Measurements from ENCODE around the gene USP15. TPM values are rescaled to one million over a fixed set of nuclear protein-coding genes. Genes with fewer than 3 reads are reported as not detected.
"Not testable (repeated sequence)": the region's sequence is repeated elsewhere in the genome, so short reads cannot be mapped to it uniquely, and the experiment has no call there.

The USP15 gene
- total RNA-seq, 2 experiments from 2014 or later, result 118 to 137 TPM

DNA sequence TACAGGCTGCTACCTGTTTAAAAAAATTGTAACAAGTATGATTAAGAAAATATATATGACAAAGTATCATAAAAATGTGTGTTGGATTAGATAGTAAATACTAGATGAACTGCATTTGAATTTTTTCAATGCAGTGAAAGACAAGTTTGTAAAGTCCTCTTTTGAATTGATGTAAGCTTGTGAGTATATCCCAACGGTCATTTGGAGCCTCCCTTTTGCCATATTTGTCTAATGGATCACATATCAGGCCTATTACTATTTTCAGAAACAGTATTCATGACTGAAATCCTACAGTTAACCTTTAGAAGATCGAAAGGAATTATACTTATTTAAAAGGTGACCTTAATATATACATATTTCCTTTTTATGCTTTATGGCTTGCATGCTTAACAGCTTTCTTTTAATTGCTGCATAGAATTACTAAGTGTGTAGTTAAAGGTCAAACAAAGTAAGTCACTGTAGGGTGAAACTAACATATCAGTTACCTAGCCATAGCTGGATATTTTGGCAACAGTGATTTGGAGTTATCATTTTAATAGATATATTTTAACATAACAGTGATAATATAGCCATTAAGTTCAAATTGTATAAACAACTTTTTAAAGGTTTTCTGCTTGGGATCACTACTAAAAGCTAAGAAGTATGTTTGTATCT, 53.6 kb downstream of the USP15 start:
- DNase-seq, result no peak

GRCh38 chr12:62317017-62317416, 56.8 kb downstream of the USP15 start:
- H3K27ac Mint-ChIP-seq, result no peak overlapping the region
- peaks cover 41% of the 10 kb centered on the region for H3K36me3 Mint-ChIP-seq
- H3K4me1 Mint-ChIP-seq, result peaks cover 23% of the 10 kb centered on the region
- H3K4me3 Mint-ChIP-seq, result no peak overlapping the region
- no peak for DNase-seq
- H3K27me3 Mint-ChIP-seq, result no peaks in the 10 kb centered on the region
- H3K9me3 Mint-ChIP-seq, result peaks cover 9% of the 10 kb centered on the region

More for the DNA sequence above, 53.6 kb downstream of the USP15 start:
- H3K4me1 Mint-ChIP-seq, result peaks cover 42% of the 10 kb centered on the region
- no peaks in the 10 kb centered on the region for H3K27me3 Mint-ChIP-seq
- no peak overlapping the region for H3K4me3 Mint-ChIP-seq
- peaks cover 10% of the 10 kb centered on the region for H3K9me3 Mint-ChIP-seq
- no peak overlapping the region for H3K27ac Mint-ChIP-seq
- peaks cover 47% of the 10 kb centered on the region for H3K36me3 Mint-ChIP-seq

- Mint-ChIP-seq H3K4me1 (peaks cover 22% of the 10 kb centered on the region), H3K27me3 (no peaks in the 10 kb centered on the region), H3K27ac (peak overlapping the region; percentile 2), H3K36me3 (peaks cover 52% of the 10 kb centered on the region), H3K4me3 (no peak overlapping the region), H3K9me3 (peaks cover 9% of the 10 kb centered on the region)
- no peak for DNase-seq
Measured at GRCh38 chr12:62319058-62319457, 58.9 kb downstream of the USP15 start.

- DNase-seq, result no peak
- peaks cover 50% of the 10 kb centered on the region for H3K36me3 Mint-ChIP-seq
- H3K4me1 Mint-ChIP-seq, result peaks cover 20% of the 10 kb centered on the region
- H3K9me3 Mint-ChIP-seq, result peaks cover 9% of the 10 kb centered on the region
- no peak overlapping the region for H3K4me3 Mint-ChIP-seq
- no peaks in the 10 kb centered on the region for H3K27me3 Mint-ChIP-seq
- H3K27ac Mint-ChIP-seq, result no peak overlapping the region
Measured at GRCh38 chr12:62320054-62320453, 59.9 kb downstream of the USP15 start.

- Mint-ChIP-seq H3K9me3 (peaks cover 5% of the 10 kb centered on the region), H3K36me3 (peaks cover 35% of the 10 kb centered on the region), H3K27me3 (no peaks in the 10 kb centered on the region), H3K4me1 (peaks cover 16% of the 10 kb centered on the region), H3K4me3 (no peak overlapping the region), H3K27ac (no peak overlapping the region)
- no peak for DNase-seq
Measured at GRCh38 chr12:62323386-62323785, 63.2 kb downstream of the USP15 start.

- H3K27me3 Mint-ChIP-seq, result no peaks in the 10 kb centered on the region
- no peak for DNase-seq
- H3K4me1 Mint-ChIP-seq, result peaks cover 5% of the 10 kb centered on the region
- no peak overlapping the region for H3K4me3 Mint-ChIP-seq
- H3K9me3 Mint-ChIP-seq, result no peaks in the 10 kb centered on the region
- H3K27ac Mint-ChIP-seq, result no peak overlapping the region
- H3K36me3 Mint-ChIP-seq, result peaks cover 21% of the 10 kb centered on the region
Measured at GRCh38 chr12:62328296-62328921, 68.2 kb downstream of the USP15 start.

DNA sequence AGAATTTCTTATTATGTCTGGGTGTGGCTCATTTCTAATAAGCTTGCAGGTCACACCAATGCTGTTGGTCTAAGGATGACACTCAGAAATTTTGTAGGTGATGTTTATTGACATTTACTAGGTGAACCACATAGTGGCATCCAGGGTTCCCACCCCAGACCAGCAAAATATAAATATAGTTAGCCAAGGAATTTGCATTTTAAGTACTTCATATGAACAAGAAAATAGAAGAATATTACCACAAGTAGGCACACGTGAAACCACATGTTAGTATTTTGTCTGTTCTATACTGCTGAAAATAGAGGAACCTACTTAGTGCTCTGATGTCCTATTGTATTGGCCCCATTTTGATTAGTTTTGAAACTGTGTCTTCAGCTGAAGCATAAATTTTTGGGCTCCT, 71.1 kb downstream of the USP15 start:
- peaks cover 45% of the 10 kb centered on the region for H3K36me3 Mint-ChIP-seq
- H3K9me3 Mint-ChIP-seq, result peaks cover 3% of the 10 kb centered on the region
- no peak overlapping the region for H3K4me3 Mint-ChIP-seq
- H3K27me3 Mint-ChIP-seq, result no peaks in the 10 kb centered on the region
- DNase-seq, result no peak
- H3K4me1 Mint-ChIP-seq, result peaks cover 7% of the 10 kb centered on the region
- H3K27ac Mint-ChIP-seq, result no peak overlapping the region

DNA sequence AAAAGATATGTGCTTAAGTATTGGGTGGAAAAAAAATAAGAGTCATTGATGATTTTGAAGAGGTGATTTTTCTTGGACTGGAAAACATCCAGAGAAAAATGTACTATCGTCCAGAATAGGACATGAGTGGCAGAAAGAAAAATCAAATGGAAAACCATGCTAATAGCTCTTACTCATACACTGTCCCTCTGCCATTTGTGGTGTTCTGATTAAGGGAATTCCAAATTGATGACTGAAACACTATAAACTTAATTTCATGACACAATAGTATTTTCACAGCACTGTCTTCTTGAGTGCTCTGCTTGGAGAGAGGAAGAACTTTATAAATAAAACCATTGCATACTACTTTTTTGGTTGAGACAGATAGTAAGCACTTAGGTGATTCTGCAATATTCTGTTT, 72.4 kb downstream of the USP15 start:
- no peak overlapping the region for H3K4me3 Mint-ChIP-seq
- H3K4me1 Mint-ChIP-seq, result peaks cover 7% of the 10 kb centered on the region
- peaks cover 53% of the 10 kb centered on the region for H3K36me3 Mint-ChIP-seq
- no peaks in the 10 kb centered on the region for H3K27me3 Mint-ChIP-seq
- no peak overlapping the region for H3K27ac Mint-ChIP-seq
- DNase-seq, result no peak
- H3K9me3 Mint-ChIP-seq, result peaks cover 7% of the 10 kb centered on the region

DNA sequence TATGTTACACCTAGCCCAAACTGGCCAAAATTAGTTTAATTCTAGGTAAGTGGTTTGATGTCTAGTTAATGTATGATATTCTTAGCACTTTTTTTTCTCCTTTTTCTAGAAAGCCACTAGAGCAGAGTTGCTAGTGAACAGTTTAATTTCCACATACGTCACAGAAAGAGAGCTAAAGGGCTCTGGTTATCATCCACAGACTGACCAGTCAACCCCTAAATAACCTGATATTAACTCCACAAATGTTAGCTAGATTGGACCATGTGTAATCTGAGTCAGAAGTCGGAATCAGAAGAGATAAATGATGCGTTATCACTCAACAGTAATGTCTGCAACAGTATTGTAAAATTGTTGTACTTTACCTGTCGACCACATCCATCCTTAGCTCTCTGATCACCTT, 74.9 kb downstream of the USP15 start:
- H3K27ac Mint-ChIP-seq, result no peak overlapping the region
- peaks cover 22% of the 10 kb centered on the region for H3K9me3 Mint-ChIP-seq
- H3K36me3 Mint-ChIP-seq, result peaks cover 68% of the 10 kb centered on the region
- H3K27me3 Mint-ChIP-seq, result no peaks in the 10 kb centered on the region
- H3K4me1 Mint-ChIP-seq, result peaks cover 22% of the 10 kb centered on the region
- DNase-seq, result no peak
- H3K4me3 Mint-ChIP-seq, result no peak overlapping the region

- Mint-ChIP-seq H3K27me3 (no peaks in the 10 kb centered on the region), H3K27ac (no peak overlapping the region), H3K9me3 (peaks cover 28% of the 10 kb centered on the region), H3K4me3 (no peak overlapping the region), H3K4me1 (peaks cover 26% of the 10 kb centered on the region), H3K36me3 (peaks cover 71% of the 10 kb centered on the region)
- no peak for DNase-seq
Measured at GRCh38 chr12:62335796-62336195, 75.6 kb downstream of the USP15 start.

- peaks cover 31% of the 10 kb centered on the region for H3K4me1 Mint-ChIP-seq
- H3K9me3 Mint-ChIP-seq, result peaks cover 32% of the 10 kb centered on the region
- not testable (repeated sequence) for H3K27ac Mint-ChIP-seq, H3K4me3 Mint-ChIP-seq, DNase-seq, H3K27me3 Mint-ChIP-seq
- H3K36me3 Mint-ChIP-seq, result peaks cover 85% of the 10 kb centered on the region
Measured at GRCh38 chr12:62337643-62338042, 77.4 kb downstream of the USP15 start.

DNA sequence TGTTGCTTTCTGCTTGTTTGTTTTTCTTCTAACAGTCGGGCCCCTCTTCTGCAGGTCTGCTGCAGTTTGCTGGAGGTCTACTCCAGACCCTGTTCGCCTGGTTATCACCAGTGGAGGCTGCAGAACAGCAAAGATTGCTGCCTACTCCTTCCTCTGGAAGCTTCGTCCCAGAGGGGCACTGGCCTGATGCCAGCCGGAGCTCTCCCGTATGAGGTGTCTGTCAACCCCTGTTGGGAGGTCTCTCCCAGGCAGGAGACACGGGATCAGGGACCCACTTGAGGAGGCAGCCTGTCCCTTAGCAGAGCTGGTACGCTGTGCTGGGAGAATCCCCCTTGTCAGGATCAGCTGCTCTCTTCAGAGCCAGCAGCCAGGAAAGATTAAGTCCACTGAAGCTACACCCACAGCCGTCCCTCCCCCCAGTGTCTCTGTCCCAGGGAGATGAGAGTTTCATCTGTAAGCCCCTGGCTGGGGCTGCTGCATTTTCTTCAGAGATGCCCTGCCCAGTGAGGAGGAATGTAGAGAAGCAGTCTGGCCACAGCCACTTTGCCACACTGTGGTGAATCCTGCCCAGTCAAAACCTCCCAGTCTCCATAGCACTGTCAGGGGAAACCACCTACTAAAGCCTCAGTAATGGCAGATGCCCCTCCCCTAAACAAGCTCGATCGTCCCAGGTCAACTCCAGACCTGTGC, 82.6 kb downstream of the USP15 start:
- not testable (repeated sequence) for DNase-seq, H3K27me3 Mint-ChIP-seq, H3K27ac Mint-ChIP-seq, H3K4me3 Mint-ChIP-seq
- Mint-ChIP-seq H3K4me1 (peaks cover 46% of the 10 kb centered on the region), H3K9me3 (peaks cover 39% of the 10 kb centered on the region), H3K36me3 (peaks cover 85% of the 10 kb centered on the region)

DNA sequence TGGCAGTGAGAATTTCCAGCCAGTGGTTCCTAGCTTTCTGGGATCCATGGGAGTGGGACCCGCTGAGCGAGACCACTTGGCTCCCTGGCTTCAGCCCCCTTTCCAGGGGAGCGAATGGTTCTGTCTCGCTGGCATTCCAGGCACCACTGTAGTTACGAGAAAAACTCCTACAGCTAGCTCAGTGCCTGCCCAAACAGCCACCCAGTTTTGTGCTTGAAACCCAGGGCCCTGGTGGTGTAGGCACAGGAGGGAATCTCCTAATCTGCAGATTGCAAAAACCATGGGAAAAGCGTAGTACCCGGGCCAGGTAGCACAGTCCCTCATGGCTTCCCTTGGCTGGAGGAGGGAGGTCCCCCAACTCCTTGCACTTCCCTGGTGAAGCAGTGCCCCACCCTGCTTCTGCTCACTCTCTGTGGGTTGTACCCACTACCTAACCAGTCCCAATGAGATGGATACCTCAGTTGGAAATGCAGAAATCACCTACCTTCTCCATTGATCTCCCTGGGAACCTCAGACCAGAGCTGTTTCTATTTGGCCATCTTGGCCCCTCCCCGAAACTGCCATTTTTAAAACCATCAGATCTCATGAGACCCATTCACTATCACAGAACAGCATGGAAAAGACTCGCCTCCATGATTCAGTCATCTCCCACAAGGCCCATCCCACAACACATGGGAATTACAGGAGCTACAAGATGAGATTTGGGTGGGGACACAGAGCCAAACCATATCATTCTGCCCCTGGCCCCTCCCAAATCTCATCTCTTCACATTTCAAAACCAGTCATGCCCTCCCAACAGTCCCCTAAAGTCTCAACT, 83.3 kb downstream of the USP15 start:
- Mint-ChIP-seq H3K27ac (peak overlapping the region; percentile 27), H3K9me3 (peaks cover 31% of the 10 kb centered on the region), H3K36me3 (peaks cover 77% of the 10 kb centered on the region), H3K4me1 (peaks cover 40% of the 10 kb centered on the region)
- H3K4me3 Mint-ChIP-seq, DNase-seq, H3K27me3 Mint-ChIP-seq: not testable (repeated sequence)

GRCh38 chr12:62344731-62345556, 84.7 kb downstream of the USP15 start:
- Mint-ChIP-seq H3K4me1 (peaks cover 34% of the 10 kb centered on the region), H3K36me3 (peaks cover 66% of the 10 kb centered on the region), H3K9me3 (peaks cover 27% of the 10 kb centered on the region)
- not testable (repeated sequence) for H3K4me3 Mint-ChIP-seq, H3K27ac Mint-ChIP-seq, DNase-seq, H3K27me3 Mint-ChIP-seq

All from activated naive CD8-positive, alpha-beta T cell treated with anti-CD3 and anti-CD28 coated beads for 36 hours (primary cell).